IMR-90 (cell line): ENCODE results near the gene IL15RA. TPM values are rescaled to one million over a fixed set of nuclear protein-coding genes. Genes with fewer than 3 reads are reported as not detected.

ENCODE experiments used
- ATAC-seq: fragments of 200-7000 bp; cut with Tn5 transposase; 2 replicates; pipeline ENCODE4 v1.9.1; 2020; ENCODE audit warnings: low read depth, mild to moderate bottlenecking, moderate library complexity
- BruUV-seq: library from RNA; stranded (reverse); fragments of 400-500 nt; replicated peaks from 2 replicates; lab custom pipeline; 2021; lab: Mats Ljungman, UMichigan
- CTCF ChIA-PET: fragments of 300-600 bp; formaldehyde crosslinking; extraction: SDS; loops from one replicate; lab custom pipeline; 2021; ENCODE audit warnings: antibody characterized with exemption; lab: Yijun Ruan, JAX
- POLR2A ChIA-PET: fragments of 300-600 bp; sonication (Branson Sonifier 250); formaldehyde crosslinking; loops from one replicate; lab custom pipeline; 2022; ENCODE audit warnings: antibody characterized with exemption; ENCODE audit not compliant: unreplicated experiment; lab: Charles Lee
- DNase-seq: peaks from one replicate; pipeline ENCODE4 v3.0.0; 2013
- H2AFZ ChIP-seq: replicated peaks from 2 replicates; pipeline ENCODE3; 2013; ENCODE audit warnings: low read length, mild to moderate bottlenecking; ENCODE audit not compliant: poor library complexity
- H2AK5ac ChIP-seq: 2 replicates; pipeline ENCODE4 v1.6.1; 2013; ENCODE audit warnings: low read depth, low read length, inconsistent platforms
- H2AK9ac ChIP-seq: replicated peaks from 2 replicates; pipeline ENCODE3; 2013; ENCODE audit warnings: mild to moderate bottlenecking, low read depth, low read length, moderate library complexity; ENCODE audit not compliant: poor library complexity
- H2BK120ac ChIP-seq: 2 replicates; pipeline ENCODE4 v1.6.1; 2013; ENCODE audit warnings: low read depth, low read length, inconsistent platforms
- H2BK15ac ChIP-seq: 3 replicates; pipeline ENCODE4 v1.6.1; 2013; ENCODE audit warnings: low read depth, low read length, inconsistent platforms
- H2BK20ac ChIP-seq: 2 replicates; pipeline ENCODE4 v1.6.1; 2013; ENCODE audit warnings: low read depth, mild to moderate bottlenecking, inconsistent platforms, low read length, moderate library complexity
- H2BK5ac ChIP-seq: 2 replicates; pipeline ENCODE4 v1.6.1; 2013; ENCODE audit warnings: mild to moderate bottlenecking, low read depth, low read length, inconsistent platforms; ENCODE audit not compliant: poor library complexity, severe bottlenecking
- H3K14ac ChIP-seq: replicated peaks from 2 replicates; pipeline ENCODE4 v1.6.1; 2013; ENCODE audit warnings: low read depth, low read length, inconsistent platforms
- H3K18ac ChIP-seq: 2 replicates; pipeline ENCODE4 v1.6.1; 2013; ENCODE audit warnings: low read depth, low read length, control low read depth
- H3K23ac ChIP-seq: 2 replicates; pipeline ENCODE4 v1.6.1; 2013; ENCODE audit warnings: low read depth, low read length, inconsistent platforms
- H3K27ac ChIP-seq: 2 replicates; pipeline ENCODE4 v1.5.1; 2013; ENCODE audit warnings: mild to moderate bottlenecking, control low read depth, low read length; ENCODE audit not compliant: insufficient read depth
- H3K27me3 ChIP-seq: 2 replicates; pipeline ENCODE4 v1.6.1; 2013; ENCODE audit warnings: low read length; ENCODE audit not compliant: control insufficient read depth, insufficient read depth
- H3K36me3 ChIP-seq: 2 replicates; pipeline ENCODE4 v1.6.1; 2013; ENCODE audit warnings: low read length, mixed read lengths; ENCODE audit not compliant: control insufficient read depth, insufficient read depth
- H3K4ac ChIP-seq: 2 replicates; pipeline ENCODE4 v1.6.1; 2013; ENCODE audit warnings: low read depth, low read length, inconsistent platforms
- H3K4me1 ChIP-seq: 2 replicates; pipeline ENCODE4 v1.6.1; 2013; ENCODE audit warnings: low read length, mixed read lengths; ENCODE audit not compliant: control insufficient read depth, insufficient read depth
- H3K4me2 ChIP-seq: 2 replicates; pipeline ENCODE4 v1.6.1; 2013; ENCODE audit warnings: low read depth, mild to moderate bottlenecking, control low read depth, low read length, moderate library complexity
- H3K4me3 ChIP-seq: 2 replicates; pipeline ENCODE4 v1.5.1; 2013; ENCODE audit warnings: low read depth, mild to moderate bottlenecking, control low read depth, low read length, moderate library complexity; ENCODE audit not compliant: insufficient read depth
- H3K56ac ChIP-seq: 2 replicates; pipeline ENCODE4 v1.6.1; 2013; ENCODE audit warnings: low read length, inconsistent platforms; ENCODE audit not compliant: insufficient read depth; ENCODE audit errors: extremely low read depth
- H3K79me1 ChIP-seq, 2 experiments: 2 replicates each; pipeline ENCODE4 v1.6.1; 2013; ENCODE audit warnings: low read length in 2 of 2, inconsistent platforms in 1 of 2, low read depth in 1 of 2
- H3K9ac ChIP-seq: 2 replicates; pipeline ENCODE4 v1.6.1; 2013; ENCODE audit warnings: low read depth, low read length, control low read depth
- H3K9me1 ChIP-seq: 2 replicates; pipeline ENCODE4 v1.6.1; 2013; ENCODE audit warnings: low read length, inconsistent platforms; ENCODE audit not compliant: insufficient read depth
- H3K9me3 ChIP-seq: 2 replicates; pipeline ENCODE4 v1.6.1; 2013; ENCODE audit warnings: low read length; ENCODE audit not compliant: control insufficient read depth, insufficient read depth
- H4K20me1 ChIP-seq: 2 replicates; pipeline ENCODE4 v1.6.1; 2013; ENCODE audit warnings: low read length, inconsistent platforms; ENCODE audit not compliant: insufficient read depth
- H4K5ac ChIP-seq: 2 replicates; pipeline ENCODE4 v1.6.1; 2013; ENCODE audit warnings: mild to moderate bottlenecking, low read depth, low read length, control low read depth
- H4K8ac ChIP-seq, 2 experiments: 2 replicates each; pipeline ENCODE4 v1.6.1; 2013; ENCODE audit warnings: low read depth in 2 of 2, low read length in 2 of 2, control low read depth in 1 of 2, inconsistent platforms in 1 of 2
- H4K91ac ChIP-seq: 2 replicates; pipeline ENCODE4 v1.6.1; 2013; ENCODE audit warnings: low read depth, low read length, inconsistent platforms; ENCODE audit not compliant: insufficient read depth
- FOS ChIP-seq: fragments of 150-350 bp; IDR thresholded peaks from 2 replicates; pipeline ENCODE4 v1.6.1; 2016; ENCODE audit warnings: low read depth, low read length
- RFX5 ChIP-seq: IDR thresholded peaks from 2 replicates; pipeline ENCODE4 v1.8.0; 2012; ENCODE audit warnings: low read depth, mild to moderate bottlenecking, low read length, moderate library complexity
- WGBS, 2 experiments: methylation state at CpG; one replicate each; pipeline versions ENCODE4 v1.1.5 to v1.1.7; 2013; ENCODE audit warnings: missing lambda C conversion rate in 2 of 2; ENCODE audit not compliant: insufficient read length in 1 of 2; ENCODE audit errors: extremely low coverage in 2 of 2; 5-methylcytosine and 5-hydroxymethylcytosine counted together
- dilution Hi-C: fragments of 300-500 bp; cut with HindIII; formaldehyde crosslinking; loops from one replicate; pipeline ENCODE4 v1.14.3; 2018; ENCODE audit warnings: low sequenced_read_pairs; ENCODE audit not compliant: unreplicated experiment
- in situ Hi-C: fragments of 300-500 bp; cut with MboI; formaldehyde crosslinking; loops from 3 replicates; pipeline ENCODE4 v1.14.3; 2019; ENCODE audit warnings: low sequenced_read_pairs, inconsistent platforms, mixed read lengths
- intact Hi-C: fragments of 100-400 bp; cut with micrococcal nuclease; formaldehyde crosslinking; loops from 2 replicates; pipeline ENCODE4 v1.10.0; 2022
- polyA plus RNA-seq, 3 experiments: library from polyadenylated mRNA; depleted of rRNA; stranded (reverse); fragments of >200 nt; gene quantifications; 2 replicates each; pipeline ENCODE4 v1.2.3, GENCODE V29; 2012; ENCODE audit warnings: low replicate concordance in 1 of 3
- total RNA-seq: library from RNA; depleted of rRNA; stranded (reverse); fragments of >200 nt; gene quantifications from 2 replicates; pipeline ENCODE4 v1.2.3, GENCODE V29; 2012

The IL15RA gene
- total and polyA plus RNA-seq, 2 of the 4 experiments (the other 2 are of a cell fraction): 2.0 to 7.6 TPM

DNA sequence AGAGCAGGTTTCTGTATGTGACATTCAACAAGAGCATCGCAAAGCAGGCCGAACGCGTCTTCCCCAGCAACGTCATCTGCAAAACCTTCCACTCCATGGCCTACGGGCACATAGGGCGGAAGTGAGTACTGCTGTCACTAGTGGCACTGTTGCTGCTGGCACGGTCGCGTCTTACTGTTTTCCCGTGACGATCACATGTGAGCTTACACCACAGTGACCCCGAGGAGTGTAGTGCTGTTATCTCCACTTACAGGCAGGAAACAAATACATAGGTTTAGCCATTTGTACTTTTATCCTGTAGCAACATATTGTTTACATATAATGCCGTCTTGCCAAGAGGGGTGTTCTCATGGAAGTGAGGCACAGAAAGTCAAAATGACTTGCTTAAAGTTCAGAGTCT lies 61.9 kb downstream of the IL15RA start:
- peaks cover 23% of the 10 kb centered on the region for H3K9me1 ChIP-seq
- DNase-seq (no peak), ATAC-seq (no peak)
- no peak overlapping the region for H2AFZ ChIP-seq
- H3K4ac ChIP-seq: no peak overlapping the region
- H4K8ac ChIP-seq: no peak overlapping the region
- H3K4me3 ChIP-seq: no peak overlapping the region
- H3K4me1 ChIP-seq: no peaks in the 10 kb centered on the region
- no peak overlapping the region for H3K4me2 ChIP-seq
- H3K23ac ChIP-seq: no peak overlapping the region
- no peak overlapping the region for H4K5ac ChIP-seq
- POLR2A ChIA-PET: no interaction called here
- TF ChIP-seq RFX5 (no peak), FOS (no peak)
- H3K56ac ChIP-seq: no peak overlapping the region
- H3K9ac ChIP-seq: no peak overlapping the region
- H3K27ac ChIP-seq: no peak overlapping the region
- no peaks in the 10 kb centered on the region for H3K27me3 ChIP-seq
- H2BK20ac ChIP-seq: no peak overlapping the region
- H2BK120ac ChIP-seq: no peak overlapping the region
- WGBS, 2 experiments: 100% methylated on average over 7 of the region's 14 CpGs; no CpG with 5 or more reads in 1 of the 2 experiments
- 0 out of 2 replicates have a peak, but pooled peaks cover 3% of the 10 kb centered on the region for H4K20me1 ChIP-seq
- no peak overlapping the region for H2BK15ac ChIP-seq
- dilution Hi-C loops (no loop called here), intact Hi-C loops (no loop called here), in situ Hi-C loops (no loop called here)
- CTCF ChIA-PET: no interaction called here
- no peaks in the 10 kb centered on the region for H3K9me3 ChIP-seq
- peaks cover 10 to 49% of the 10 kb centered on the region in 2 experiments for H3K79me1 ChIP-seq
- no peak overlapping the region for H2AK5ac ChIP-seq
- no peak overlapping the region for H3K18ac ChIP-seq
- no peak overlapping the region for H2BK5ac ChIP-seq
- H3K36me3 ChIP-seq: peaks cover 73% of the 10 kb centered on the region
- no TSS peak for BruUV-seq
- H2AK9ac ChIP-seq: no peak overlapping the region
- no peak overlapping the region for H4K91ac ChIP-seq
- no peak overlapping the region for H3K14ac ChIP-seq
